Measurements from ENCODE around the gene KIAA1191.
"Not testable (repeated sequence)": the region's sequence is repeated elsewhere in the genome, so short reads cannot be mapped to it uniquely, and the experiment has no call there.

Gene KIAA1191

GRCh38 chr5:176361437-176362232 lies at the start of gene KIAA1191:
Gene KIAA1191 (minus strand): TSS chr5:176361764. CDS start chr5:176359508, 2,256 bp downstream.
- TF ChIP-seq CTCF (IDR thresholded peaks at IDR 0.05; ENCODE audit: insufficient read depth, low read length, poor library complexity, severe bottlenecking): no peak
- no peaks in the 10 kb centered on the region for H3K27me3 ChIP-seq (replicated peaks; ENCODE audit: control insufficient read depth, insufficient read depth, low read length)
- DNase-seq (ENCODE audit: extremely low read depth, insufficient read length): peak; percentile 95
- peak within 1 kb of the TSS; percentile 97 for H3K4me3 ChIP-seq (replicated peaks; ENCODE audit: low read depth, low read length)
- H3K36me3 ChIP-seq (ENCODE audit: control insufficient read depth, insufficient read depth, low read length): no peaks in the 10 kb centered on the region; the same call in 1 of the 2 replicates

GRCh38 chr5:176410486-176411180 lies 49.1 kb upstream of the KIAA1191 start:
- no peak for TF ChIP-seq CTCF (IDR thresholded peaks at IDR 0.05; ENCODE audit: insufficient read depth, low read length, poor library complexity, severe bottlenecking)
- H3K36me3 ChIP-seq (ENCODE audit: control insufficient read depth, insufficient read depth, low read length): peaks cover 8% of the 10 kb centered on the region
- H3K4me3 ChIP-seq (replicated peaks; ENCODE audit: low read depth, low read length): no peak overlapping the region
- no peaks in the 10 kb centered on the region for H3K27me3 ChIP-seq (replicated peaks; ENCODE audit: control insufficient read depth, insufficient read depth, low read length)
- DNase-seq (ENCODE audit: extremely low read depth, insufficient read length): no peak

- Histone ChIP-seq H3K27me3 (replicated peaks; ENCODE audit: control insufficient read depth, insufficient read depth, low read length) (no peaks in the 10 kb centered on the region), H3K36me3 (ENCODE audit: control insufficient read depth, insufficient read depth, low read length) (peaks cover 8% of the 10 kb centered on the region), H3K4me3 (replicated peaks; ENCODE audit: low read depth, low read length) (no peak overlapping the region)
- no peak for TF ChIP-seq CTCF (IDR thresholded peaks at IDR 0.05; ENCODE audit: insufficient read depth, low read length, poor library complexity, severe bottlenecking)
- DNase-seq (ENCODE audit: extremely low read depth, insufficient read length): no peak
These were observed 48.2 kb upstream of the KIAA1191 start for GRCh38 chr5:176409765-176410164.

GRCh38 chr5:176408590-176408989 lies 47.0 kb upstream of the KIAA1191 start:
- TF ChIP-seq CTCF (IDR thresholded peaks at IDR 0.05; ENCODE audit: insufficient read depth, low read length, poor library complexity, severe bottlenecking): no peak
- Histone ChIP-seq H3K27me3 (replicated peaks; ENCODE audit: control insufficient read depth, insufficient read depth, low read length) (no peaks in the 10 kb centered on the region), H3K4me3 (replicated peaks; ENCODE audit: low read depth, low read length) (no peak overlapping the region), H3K36me3 (ENCODE audit: control insufficient read depth, insufficient read depth, low read length) (peaks cover 7% of the 10 kb centered on the region)
- no peak for DNase-seq (ENCODE audit: extremely low read depth, insufficient read length)

GRCh38 chr5:176408252-176408573 lies 46.6 kb upstream of the KIAA1191 start:
- H3K36me3 ChIP-seq (ENCODE audit: control insufficient read depth, insufficient read depth, low read length); H3K4me3 ChIP-seq (replicated peaks; ENCODE audit: low read depth, low read length); H3K27me3 ChIP-seq (replicated peaks; ENCODE audit: control insufficient read depth, insufficient read depth, low read length); DNase-seq (ENCODE audit: extremely low read depth, insufficient read length): not testable (repeated sequence)

GRCh38 chr5:176407456-176408251 lies 46.1 kb upstream of the KIAA1191 start:
- Histone ChIP-seq H3K36me3 (ENCODE audit: control insufficient read depth, insufficient read depth, low read length) (peaks cover 6% of the 10 kb centered on the region), H3K27me3 (replicated peaks; ENCODE audit: control insufficient read depth, insufficient read depth, low read length) (no peaks in the 10 kb centered on the region), H3K4me3 (replicated peaks; ENCODE audit: low read depth, low read length) (no peak overlapping the region)
- no peak for TF ChIP-seq CTCF (IDR thresholded peaks at IDR 0.05; ENCODE audit: insufficient read depth, low read length, poor library complexity, severe bottlenecking)
- DNase-seq (ENCODE audit: extremely low read depth, insufficient read length): no peak
